Measurements from ENCODE around the gene SOWAHB. TPM values are rescaled to one million over a fixed set of nuclear protein-coding genes. Genes with fewer than 3 reads are reported as not detected.

Gene SOWAHB
- 0.20 TPM for polyA plus RNA-seq (2013, experiment 1 of 2)
- 0.15 TPM for polyA plus RNA-seq (2013, experiment 2 of 2)

- Histone ChIP-seq H3K4me3 (ENCODE audit: low read length in 2 of 2) (peak within 1 kb of the TSS; percentile 22 to 74), H3K4me2 (ENCODE audit: insufficient read depth, low read length, poor library complexity, severe bottlenecking) (peak within 1 kb of the TSS; percentile 93), H3K14ac (ENCODE audit: low read length) (peak within 1 kb of the TSS; percentile 94), H2BK5ac (ENCODE audit: low read length) (peak within 1 kb of the TSS; percentile 10), H3K18ac (ENCODE audit: low read length) (peak within 1 kb of the TSS; percentile 93), H2BK120ac (ENCODE audit: low read depth, low read length) (peak within 1 kb of the TSS; percentile 94), H3K4ac (ENCODE audit: low read length) (no peak within 1 kb of the TSS), H3K23ac (ENCODE audit: low read depth, low read length, poor library complexity) (peak within 1 kb of the TSS; percentile 60), H4K8ac (ENCODE audit: low read depth, low read length) (no peak within 1 kb of the TSS), H2BK12ac (ENCODE audit: low read length) (no peak within 1 kb of the TSS), H3K79me1 (ENCODE audit: low read depth, low read length) (no peaks in the 10 kb centered on the region), H3K36me3 (replicated peaks in 1 of 2; ENCODE audit: control insufficient read depth in 2 of 2, insufficient read depth in 2 of 2, low read length in 2 of 2) (no peaks in the 10 kb centered on the region), H3K9ac (ENCODE audit: low read depth, low read length, poor library complexity) (peak within 1 kb of the TSS; percentile 60), H2AK5ac (ENCODE audit: low read depth, low read length) (peak within 1 kb of the TSS; percentile 79), H3K9me3 (replicated peaks in 1 of 2; ENCODE audit: control insufficient read depth in 2 of 2, insufficient read depth in 1 of 2, low read depth in 1 of 2, low read length in 2 of 2) (peaks cover 5 to 16% of the 10 kb centered on the region in 2 donors), H3K4me1 (ENCODE audit: control insufficient read depth in 2 of 2, insufficient read depth in 1 of 2, low read depth in 1 of 2, low read length in 2 of 2) (peaks cover 0 to 3% of the 10 kb centered on the region in 2 donors), H4K91ac (ENCODE audit: low read depth, low read length, poor library complexity) (no peak within 1 kb of the TSS), H2AFZ (ENCODE audit: low read length) (peak within 1 kb of the TSS; percentile 95), H3K27me3 (ENCODE audit: control insufficient read depth in 3 of 3, insufficient read depth in 3 of 3, low read depth in 1 of 3, low read length in 3 of 3) (peaks cover 26 to 94% (median 48%) of the 10 kb centered on the region in 3 experiments), H2BK15ac (ENCODE audit: low read length) (peak within 1 kb of the TSS; percentile 67), H3K27ac (replicated peaks; ENCODE audit: low read length) (no peak within 1 kb of the TSS)
- peak; percentile 32 for DNase-seq (ENCODE audit: low spot score)
- WGBS, 2 donors (ENCODE audit: extremely low coverage in 2 of 2, insufficient read length in 2 of 2, insufficient replicate concordance in 1 of 2) = no CpG with 5 or more reads among the region's 76 CpGs
These were observed at the start of gene SOWAHB for GRCh38 chr4:76897536-76898384. TSS of gene SOWAHB (minus strand) at chr4:76898144. CDS start at chr4:76897849, 295 bp downstream.

GRCh38 chr4:76947369-76947768 is 49.4 kb upstream of the SOWAHB start:
- H3K14ac ChIP-seq (ENCODE audit: low read length) = no peak overlapping the region
- WGBS, 2 donors (ENCODE audit: extremely low coverage in 2 of 2, insufficient read length in 2 of 2, insufficient replicate concordance in 1 of 2) = no CpG with 5 or more reads among the region's 2 CpGs

GRCh38 chr4:76943790-76944189 is 45.8 kb upstream of the SOWAHB start:
- DNase-seq (ENCODE audit: low spot score) = no peak
- Histone ChIP-seq H4K91ac (ENCODE audit: low read depth, low read length, poor library complexity) (no peak overlapping the region), H4K8ac (ENCODE audit: low read depth, low read length) (no peak overlapping the region), H3K27ac (replicated peaks; ENCODE audit: low read length) (no peak overlapping the region), H3K9ac (ENCODE audit: low read depth, low read length, poor library complexity) (no peak overlapping the region), H3K14ac (ENCODE audit: low read length) (no peak overlapping the region), H2BK12ac (ENCODE audit: low read length) (no peak overlapping the region), H3K79me1 (ENCODE audit: low read depth, low read length) (peaks cover 2% of the 10 kb centered on the region), H2AK5ac (ENCODE audit: low read depth, low read length) (no peak overlapping the region), H3K27me3 (ENCODE audit: control insufficient read depth in 3 of 3, insufficient read depth in 3 of 3, low read depth in 1 of 3, low read length in 3 of 3) (no peaks in the 10 kb centered on the region), H3K4me2 (ENCODE audit: insufficient read depth, low read length, poor library complexity, severe bottlenecking) (no peak overlapping the region), H3K36me3 (replicated peaks in 1 of 2; ENCODE audit: control insufficient read depth in 2 of 2, insufficient read depth in 2 of 2, low read length in 2 of 2) (peaks cover 0 to 18% of the 10 kb centered on the region in 2 donors), H2AFZ (ENCODE audit: low read length) (no peak overlapping the region), H3K23ac (ENCODE audit: low read depth, low read length, poor library complexity) (no peak overlapping the region), H3K4ac (ENCODE audit: low read length) (no peak overlapping the region), H3K4me3 (ENCODE audit: low read length in 2 of 2) (no peak overlapping the region), H3K9me3 (replicated peaks in 1 of 2; ENCODE audit: control insufficient read depth in 2 of 2, insufficient read depth in 1 of 2, low read depth in 1 of 2, low read length in 2 of 2) (no peaks in the 10 kb centered on the region), H2BK120ac (ENCODE audit: low read depth, low read length) (no peak overlapping the region), H3K4me1 (ENCODE audit: control insufficient read depth in 2 of 2, insufficient read depth in 1 of 2, low read depth in 1 of 2, low read length in 2 of 2) (peaks cover 2 to 11% of the 10 kb centered on the region in 2 donors), H2BK15ac (ENCODE audit: low read length) (no peak overlapping the region), H3K18ac (ENCODE audit: low read length) (no peak overlapping the region), H2BK5ac (ENCODE audit: low read length) (no peak overlapping the region)
- WGBS, 2 donors (ENCODE audit: extremely low coverage in 2 of 2, insufficient read length in 2 of 2, insufficient replicate concordance in 1 of 2) = no CpG with 5 or more reads among the region's 1 CpG

More at GRCh38 chr4:76947369-76947768, 49.4 kb upstream of the SOWAHB start:
- H3K4me2 ChIP-seq (ENCODE audit: insufficient read depth, low read length, poor library complexity, severe bottlenecking) = no peak overlapping the region
- H3K4ac ChIP-seq (ENCODE audit: low read length) = no peak overlapping the region
- no peak for DNase-seq (ENCODE audit: low spot score)
- H2BK5ac ChIP-seq (ENCODE audit: low read length) = no peak overlapping the region
- no peak overlapping the region for H4K91ac ChIP-seq (ENCODE audit: low read depth, low read length, poor library complexity)
- no peak overlapping the region for H3K9ac ChIP-seq (ENCODE audit: low read depth, low read length, poor library complexity)
- H3K4me1 ChIP-seq (ENCODE audit: control insufficient read depth in 2 of 2, insufficient read depth in 1 of 2, low read depth in 1 of 2, low read length in 2 of 2) = peaks cover 11% of the 10 kb centered on the region in 2 donors
- no peak overlapping the region for H3K4me3 ChIP-seq (ENCODE audit: low read length in 2 of 2)
- no peak overlapping the region for H2AK5ac ChIP-seq (ENCODE audit: low read depth, low read length)
- peaks cover 0 to 19% of the 10 kb centered on the region in 2 donors for H3K36me3 ChIP-seq (replicated peaks in 1 of 2; ENCODE audit: control insufficient read depth in 2 of 2, insufficient read depth in 2 of 2, low read length in 2 of 2)
- no peak overlapping the region for H3K23ac ChIP-seq (ENCODE audit: low read depth, low read length, poor library complexity)
- H3K27me3 ChIP-seq (ENCODE audit: control insufficient read depth in 3 of 3, insufficient read depth in 3 of 3, low read depth in 1 of 3, low read length in 3 of 3) = no peaks in the 10 kb centered on the region
- H2BK15ac ChIP-seq (ENCODE audit: low read length) = no peak overlapping the region
- H3K79me1 ChIP-seq (ENCODE audit: low read depth, low read length) = peaks cover 2% of the 10 kb centered on the region
- H3K27ac ChIP-seq (replicated peaks; ENCODE audit: low read length) = no peak overlapping the region
- H2AFZ ChIP-seq (ENCODE audit: low read length) = no peak overlapping the region
- H2BK12ac ChIP-seq (ENCODE audit: low read length) = no peak overlapping the region
- no peaks in the 10 kb centered on the region for H3K9me3 ChIP-seq (replicated peaks in 1 of 2; ENCODE audit: control insufficient read depth in 2 of 2, insufficient read depth in 1 of 2, low read depth in 1 of 2, low read length in 2 of 2)
- no peak overlapping the region for H4K8ac ChIP-seq (ENCODE audit: low read depth, low read length)
- no peak overlapping the region for H2BK120ac ChIP-seq (ENCODE audit: low read depth, low read length)
- no peak overlapping the region for H3K18ac ChIP-seq (ENCODE audit: low read length)

GRCh38 chr4:76943129-76943620 is 45.2 kb upstream of the SOWAHB start:
- H2AFZ ChIP-seq (ENCODE audit: low read length) = no peak overlapping the region
- no peak overlapping the region for H4K91ac ChIP-seq (ENCODE audit: low read depth, low read length, poor library complexity)
- peaks cover 0 to 8% of the 10 kb centered on the region in 2 donors for H3K4me1 ChIP-seq (ENCODE audit: control insufficient read depth in 2 of 2, insufficient read depth in 1 of 2, low read depth in 1 of 2, low read length in 2 of 2)
- H4K8ac ChIP-seq (ENCODE audit: low read depth, low read length) = no peak overlapping the region
- WGBS, 2 donors (ENCODE audit: extremely low coverage in 2 of 2, insufficient read length in 2 of 2, insufficient replicate concordance in 1 of 2) = no CpG with 5 or more reads among the region's 6 CpGs
- H3K9ac ChIP-seq (ENCODE audit: low read depth, low read length, poor library complexity) = no peak overlapping the region
- H3K36me3 ChIP-seq (replicated peaks in 1 of 2; ENCODE audit: control insufficient read depth in 2 of 2, insufficient read depth in 2 of 2, low read length in 2 of 2) = peaks cover 0 to 18% of the 10 kb centered on the region in 2 donors
- H3K4ac ChIP-seq (ENCODE audit: low read length) = no peak overlapping the region
- no peak for DNase-seq (ENCODE audit: low spot score)
- no peak overlapping the region for H3K4me3 ChIP-seq (ENCODE audit: low read length in 2 of 2)
- H3K4me2 ChIP-seq (ENCODE audit: insufficient read depth, low read length, poor library complexity, severe bottlenecking) = no peak overlapping the region
- H3K14ac ChIP-seq (ENCODE audit: low read length) = no peak overlapping the region
- H2BK15ac ChIP-seq (ENCODE audit: low read length) = no peak overlapping the region
- no peak overlapping the region for H2BK5ac ChIP-seq (ENCODE audit: low read length)
- no peak overlapping the region for H2AK5ac ChIP-seq (ENCODE audit: low read depth, low read length)
- H3K27me3 ChIP-seq (ENCODE audit: control insufficient read depth in 3 of 3, insufficient read depth in 3 of 3, low read depth in 1 of 3, low read length in 3 of 3) = no peaks in the 10 kb centered on the region
- no peaks in the 10 kb centered on the region for H3K79me1 ChIP-seq (ENCODE audit: low read depth, low read length)
- H3K18ac ChIP-seq (ENCODE audit: low read length) = no peak overlapping the region
- no peak overlapping the region for H2BK120ac ChIP-seq (ENCODE audit: low read depth, low read length)
- H3K23ac ChIP-seq (ENCODE audit: low read depth, low read length, poor library complexity) = no peak overlapping the region
- no peak overlapping the region for H2BK12ac ChIP-seq (ENCODE audit: low read length)
- H3K27ac ChIP-seq (replicated peaks; ENCODE audit: low read length) = no peak overlapping the region
- H3K9me3 ChIP-seq (replicated peaks in 1 of 2; ENCODE audit: control insufficient read depth in 2 of 2, insufficient read depth in 1 of 2, low read depth in 1 of 2, low read length in 2 of 2) = no peaks in the 10 kb centered on the region

Measured in neuronal stem cell (in vitro differentiated cells).